Measurements from ENCODE around the gene ANKS1B.
A peak's percentile ranks its signal among the peaks of the same experiment; 100 is the strongest.

The ANKS1B gene

DNA sequence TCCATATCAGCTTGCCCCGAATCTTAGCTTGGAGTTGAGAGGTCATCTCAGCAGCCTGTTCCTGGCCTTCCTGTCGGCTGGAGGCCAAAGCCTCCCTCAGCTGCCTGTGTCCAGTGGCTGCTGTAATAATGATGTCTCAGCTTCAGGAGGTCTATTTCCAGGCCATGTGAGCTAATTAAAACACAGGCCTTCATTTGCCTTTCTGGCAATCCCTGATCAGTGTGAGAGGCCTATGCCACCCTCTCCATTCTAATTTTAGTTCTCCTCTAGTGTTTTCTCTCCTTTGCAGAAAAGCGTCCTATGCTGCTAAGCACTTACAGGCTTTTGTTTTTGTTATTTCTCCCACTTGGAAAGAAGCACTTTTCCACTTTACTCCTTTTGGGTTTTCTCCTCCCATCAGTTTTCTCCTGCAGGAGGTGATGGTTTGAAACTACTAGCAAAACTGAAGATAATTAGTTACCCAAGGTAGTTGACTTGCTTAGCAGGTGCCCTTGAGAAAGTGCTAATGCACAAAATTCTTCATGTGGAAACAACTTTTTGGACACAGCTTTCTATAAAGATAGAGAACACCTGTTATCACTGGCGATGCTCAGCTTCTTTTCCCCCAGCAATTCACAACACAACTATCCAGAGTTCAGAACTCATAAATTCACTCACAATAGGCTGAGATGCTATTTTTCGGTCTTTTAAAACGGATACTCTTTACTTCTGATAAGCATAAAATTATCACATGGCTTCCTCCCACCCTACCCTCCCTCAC, 592.5 kb downstream of the ANKS1B start:
- Mint-ChIP-seq H3K27me3 (ENCODE audit: low read depth) (no peaks in the 10 kb centered on the region), H3K4me1 (no peaks in the 10 kb centered on the region), H3K4me3 (no peak overlapping the region), H3K9me3 (no peaks in the 10 kb centered on the region), H3K27ac (no peak overlapping the region), H3K36me3 (ENCODE audit: low read depth) (no peaks in the 10 kb centered on the region)
- no peak for TF ChIP-seq CTCF (IDR thresholded peaks at IDR 0.05; ENCODE audit: unreplicated experiment in 3 of 3)

DNA sequence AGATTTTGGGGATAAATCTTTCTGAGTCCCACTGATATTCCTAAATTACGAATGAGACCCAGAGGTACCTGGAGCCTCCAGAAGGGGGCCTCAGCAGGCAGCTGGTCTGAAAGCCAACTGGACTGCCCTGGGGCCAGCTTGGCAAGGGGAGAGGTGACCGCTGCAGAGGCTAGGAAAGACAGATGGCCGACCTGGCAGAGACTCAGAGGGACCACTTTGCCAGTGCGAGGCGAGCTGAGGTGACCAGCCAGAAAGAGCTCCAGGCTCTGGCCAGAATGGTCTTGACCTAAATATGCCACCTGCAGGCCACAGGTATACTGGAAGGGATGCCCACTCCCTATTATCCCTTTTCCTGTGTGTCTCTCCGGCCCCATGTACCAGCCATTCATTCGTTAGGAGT, 594.0 kb downstream of the ANKS1B start:
- Mint-ChIP-seq H3K27ac (no peak overlapping the region), H3K36me3 (ENCODE audit: low read depth) (no peaks in the 10 kb centered on the region), H3K27me3 (ENCODE audit: low read depth) (no peaks in the 10 kb centered on the region), H3K4me3 (no peak overlapping the region), H3K4me1 (no peaks in the 10 kb centered on the region), H3K9me3 (no peaks in the 10 kb centered on the region)
- no peak for TF ChIP-seq CTCF (IDR thresholded peaks at IDR 0.05; ENCODE audit: unreplicated experiment in 3 of 3)

- no peaks in the 10 kb centered on the region for H3K27me3 Mint-ChIP-seq (ENCODE audit: low read depth)
- no peak overlapping the region for H3K27ac Mint-ChIP-seq
- TF ChIP-seq CTCF (IDR thresholded peaks at IDR 0.05; ENCODE audit: unreplicated experiment in 3 of 3): no peak
- H3K36me3 Mint-ChIP-seq (ENCODE audit: low read depth): no peaks in the 10 kb centered on the region
- H3K9me3 Mint-ChIP-seq: no peaks in the 10 kb centered on the region
- H3K4me1 Mint-ChIP-seq: no peaks in the 10 kb centered on the region
- H3K4me3 Mint-ChIP-seq: no peak overlapping the region
These were observed 595.0 kb downstream of the ANKS1B start for GRCh38 chr12:99389751-99390150.

DNA sequence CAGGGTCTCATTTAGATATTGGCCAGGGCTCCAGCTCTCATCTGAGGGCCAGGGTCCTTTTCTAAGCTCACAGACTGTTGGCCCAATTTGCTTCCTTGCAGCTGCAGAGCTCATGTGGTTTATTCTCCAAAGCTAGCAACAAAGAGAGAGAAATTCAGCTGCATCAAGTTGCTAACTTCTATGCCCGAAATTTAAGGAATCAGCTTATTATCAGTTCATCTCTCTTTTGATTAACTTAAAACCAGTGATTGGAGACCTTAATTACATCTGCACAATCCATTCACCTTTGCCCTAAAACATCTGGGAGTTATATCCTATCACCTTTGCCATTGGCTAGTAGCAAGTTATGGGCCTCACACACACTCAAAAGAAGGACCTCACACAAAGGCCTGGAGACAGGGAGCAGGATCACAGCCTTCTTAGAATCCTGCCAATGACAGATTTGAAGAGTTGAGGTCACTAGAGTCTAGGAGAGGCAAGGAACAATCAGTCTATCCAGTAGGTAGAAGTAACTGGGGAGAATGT, 596.0 kb downstream of the ANKS1B start:
- no peaks in the 10 kb centered on the region for H3K4me1 Mint-ChIP-seq
- no peak overlapping the region for H3K4me3 Mint-ChIP-seq
- H3K27me3 Mint-ChIP-seq (ENCODE audit: low read depth): no peaks in the 10 kb centered on the region
- no peaks in the 10 kb centered on the region for H3K9me3 Mint-ChIP-seq
- TF ChIP-seq CTCF (IDR thresholded peaks at IDR 0.05; ENCODE audit: unreplicated experiment in 3 of 3): no peak
- no peaks in the 10 kb centered on the region for H3K36me3 Mint-ChIP-seq (ENCODE audit: low read depth)
- peak overlapping the region in 1 of 3 experiments; percentile 5 for H3K27ac Mint-ChIP-seq

DNA sequence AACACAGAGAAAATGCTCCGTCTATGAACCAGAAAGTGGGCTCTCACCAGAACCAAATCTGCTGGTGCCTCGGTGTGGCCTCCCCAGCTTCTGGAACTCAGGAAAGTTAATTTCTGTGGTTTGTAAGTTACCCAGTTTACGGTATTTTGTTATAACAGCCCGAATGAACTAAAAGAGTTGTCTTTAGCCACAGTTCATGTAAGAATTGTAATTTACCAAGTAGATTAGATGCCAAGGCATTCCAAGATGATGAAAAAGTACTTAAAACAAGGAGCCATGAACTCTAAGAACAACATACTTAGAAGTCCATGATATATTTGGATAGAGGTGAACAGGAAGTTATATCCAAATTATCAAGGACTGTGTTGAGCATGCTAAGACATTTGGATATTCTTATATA, 597.1 kb downstream of the ANKS1B start:
- H3K4me1 Mint-ChIP-seq: no peaks in the 10 kb centered on the region
- no peaks in the 10 kb centered on the region for H3K27me3 Mint-ChIP-seq (ENCODE audit: low read depth)
- H3K4me3 Mint-ChIP-seq: no peak overlapping the region
- H3K36me3 Mint-ChIP-seq (ENCODE audit: low read depth): no peaks in the 10 kb centered on the region
- no peak for TF ChIP-seq CTCF (IDR thresholded peaks at IDR 0.05; ENCODE audit: unreplicated experiment in 3 of 3)
- H3K9me3 Mint-ChIP-seq: no peaks in the 10 kb centered on the region
- no peak overlapping the region for H3K27ac Mint-ChIP-seq

DNA sequence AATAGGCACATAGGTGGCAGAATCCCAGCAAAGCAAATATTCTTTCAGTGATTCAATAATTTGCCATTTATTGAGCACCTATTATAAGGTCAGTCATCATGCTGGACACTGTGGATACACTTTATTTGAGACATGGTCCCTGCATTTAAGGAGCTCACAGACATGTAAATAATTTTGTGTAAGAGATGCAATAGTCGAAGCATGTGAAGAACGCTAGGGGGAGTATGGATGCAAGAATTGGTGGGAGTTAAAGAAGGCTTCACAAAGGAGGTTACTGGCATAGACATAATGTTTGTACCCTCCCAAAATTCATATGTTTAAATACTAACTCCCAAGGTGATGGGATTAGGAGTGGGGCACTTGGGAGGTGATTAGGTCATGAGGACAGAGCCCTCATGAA, 597.8 kb downstream of the ANKS1B start:
- Mint-ChIP-seq H3K27me3 (ENCODE audit: low read depth) (no peaks in the 10 kb centered on the region), H3K4me1 (no peaks in the 10 kb centered on the region), H3K27ac (no peak overlapping the region), H3K9me3 (no peaks in the 10 kb centered on the region), H3K36me3 (ENCODE audit: low read depth) (no peaks in the 10 kb centered on the region), H3K4me3 (no peak overlapping the region)
- peak; percentile 16 to 40 (median 23) for TF ChIP-seq CTCF (IDR thresholded peaks at IDR 0.05; ENCODE audit: unreplicated experiment in 3 of 3)
